SK-N-MC (cell line): ENCODE data around the gene MAN2B2.

Experiments used
- DNase-seq: peaks from one replicate; pipeline ENCODE4 v3.0.0-alpha.2; 2011; ENCODE audit warnings: low read depth, low spot score
- H3K27ac ChIP-seq: fragments of 200-600 bp; sonication (generic); 2 replicates; pipeline ENCODE4 v1.5.1; 2016; ENCODE audit warnings: mixed run types
- H3K36me3 ChIP-seq: fragments of 200-600 bp; sonication (generic); 2 replicates; pipeline ENCODE4 v1.6.1; 2017; ENCODE audit warnings: antibody characterized with exemption, low read length, mixed read lengths; ENCODE audit not compliant: insufficient read depth
- H3K4me3 ChIP-seq: fragments of 200-600 bp; sonication (generic); 2 replicates; pipeline ENCODE4 v1.5.1; 2016
- H3K9ac ChIP-seq: fragments of 200-600 bp; sonication (generic); 2 replicates; pipeline ENCODE4 v1.8.0; 2017; ENCODE audit warnings: mixed run types, mixed read lengths; ENCODE audit not compliant: insufficient read length
- H3K9me3 ChIP-seq: fragments of 200-600 bp; sonication (generic); 2 replicates; pipeline ENCODE4 v1.6.1; 2017; ENCODE audit warnings: low read depth, mild to moderate bottlenecking, antibody characterized with exemption, low read length, moderate library complexity, mixed read lengths
- EZH2 ChIP-seq: fragments of 200-600 bp; sonication (generic); IDR thresholded peaks from one replicate; pipeline ENCODE4 v1.6.1; 2017; ENCODE audit warnings: antibody characterized with exemption
- FOXP2 ChIP-seq: optimal IDR thresholded peaks from 2 replicates; pipeline ENCODE3; 2011; ENCODE audit warnings: mild to moderate bottlenecking, moderate library complexity; ENCODE audit not compliant: insufficient read depth; ENCODE audit errors: extremely low read length, control extremely low read depth
- POLR2AphosphoS5 ChIP-seq: IDR thresholded peaks from 2 replicates; pipeline ENCODE4 v1.6.1; 2012; ENCODE audit warnings: mild to moderate bottlenecking, low read depth, low read length, borderline replicate concordance

The MAN2B2 gene

GRCh38 chr4:6549890-6550620 is 24.9 kb upstream of the MAN2B2 start:
- Histone ChIP-seq H3K27ac (no peak overlapping the region), H3K4me3 (no peak overlapping the region), H3K9ac (no peak overlapping the region), H3K9me3 (no peaks in the 10 kb centered on the region), H3K36me3 (no peaks in the 10 kb centered on the region)
- TF ChIP-seq POLR2AphosphoS5 = no peak
- no peak for TF ChIP-seq EZH2
- TF ChIP-seq FOXP2 = no peak
- no peak for DNase-seq

- DNase-seq = no peak
- TF ChIP-seq POLR2AphosphoS5 (no peak), FOXP2 (no peak), EZH2 (no peak)
- no peak overlapping the region for H3K9ac ChIP-seq
Measured at GRCh38 chr4:6550821-6551220, 24.2 kb upstream of the MAN2B2 start.

GRCh38 chr4:6551660-6552059 is 23.3 kb upstream of the MAN2B2 start:
- TF ChIP-seq EZH2 (no peak), POLR2AphosphoS5 (no peak), FOXP2 (no peak)

More at GRCh38 chr4:6550821-6551220, 24.2 kb upstream of the MAN2B2 start:
- Histone ChIP-seq H3K36me3 (no peaks in the 10 kb centered on the region), H3K4me3 (no peak overlapping the region), H3K27ac (no peak overlapping the region), H3K9me3 (no peaks in the 10 kb centered on the region)

GRCh38 chr4:6555519-6555918 is 19.5 kb upstream of the MAN2B2 start:
- H3K27ac ChIP-seq = no peak overlapping the region
- no peak for TF ChIP-seq EZH2
- no peak for TF ChIP-seq FOXP2
- no peak for TF ChIP-seq POLR2AphosphoS5
- no peaks in the 10 kb centered on the region for H3K9me3 ChIP-seq
- H3K9ac ChIP-seq = no peak overlapping the region
- no peaks in the 10 kb centered on the region for H3K36me3 ChIP-seq
- no peak overlapping the region for H3K4me3 ChIP-seq
- no peak for DNase-seq

More at GRCh38 chr4:6551660-6552059, 23.3 kb upstream of the MAN2B2 start:
- DNase-seq = no peak
- Histone ChIP-seq H3K9ac (no peak overlapping the region), H3K36me3 (no peaks in the 10 kb centered on the region), H3K27ac (no peak overlapping the region), H3K4me3 (no peak overlapping the region), H3K9me3 (no peaks in the 10 kb centered on the region)

- Histone ChIP-seq H3K9me3 (no peaks in the 10 kb centered on the region), H3K9ac (no peak overlapping the region), H3K27ac (no peak overlapping the region), H3K36me3 (no peaks in the 10 kb centered on the region), H3K4me3 (no peak overlapping the region)
- no peak for TF ChIP-seq FOXP2
- TF ChIP-seq POLR2AphosphoS5 = no peak
- no peak for TF ChIP-seq EZH2
- DNase-seq = no peak
Measured at GRCh38 chr4:6556263-6556662, 18.7 kb upstream of the MAN2B2 start.

- no peak for DNase-seq
- Histone ChIP-seq H3K9ac (no peak overlapping the region), H3K27ac (no peak overlapping the region), H3K4me3 (no peak overlapping the region), H3K36me3 (no peaks in the 10 kb centered on the region), H3K9me3 (no peaks in the 10 kb centered on the region)
- no peak for TF ChIP-seq FOXP2
- no peak for TF ChIP-seq EZH2
- no peak for TF ChIP-seq POLR2AphosphoS5
Measured at GRCh38 chr4:6557185-6557584, 17.8 kb upstream of the MAN2B2 start.

- DNase-seq = no peak
- no peak overlapping the region for H3K27ac ChIP-seq
- no peaks in the 10 kb centered on the region for H3K36me3 ChIP-seq
- H3K9ac ChIP-seq = no peak overlapping the region
- no peaks in the 10 kb centered on the region for H3K9me3 ChIP-seq
- no peak for TF ChIP-seq POLR2AphosphoS5
- no peak for TF ChIP-seq EZH2
- TF ChIP-seq FOXP2 = no peak
- no peak overlapping the region for H3K4me3 ChIP-seq
Measured at GRCh38 chr4:6557856-6558255, 17.1 kb upstream of the MAN2B2 start.

GRCh38 chr4:6560416-6561172 is 14.4 kb upstream of the MAN2B2 start:
- H3K9ac ChIP-seq = no peak overlapping the region
- no peak overlapping the region for H3K4me3 ChIP-seq
- no peak overlapping the region for H3K27ac ChIP-seq
- TF ChIP-seq EZH2 (no peak), POLR2AphosphoS5 (no peak), FOXP2 (no peak)
- no peaks in the 10 kb centered on the region for H3K36me3 ChIP-seq
- DNase-seq = no peak
- no peaks in the 10 kb centered on the region for H3K9me3 ChIP-seq

- no peaks in the 10 kb centered on the region for H3K36me3 ChIP-seq
- H3K4me3 ChIP-seq = no peak overlapping the region
- no peak overlapping the region for H3K9ac ChIP-seq
- TF ChIP-seq EZH2 = no peak
- TF ChIP-seq FOXP2 = no peak
- TF ChIP-seq POLR2AphosphoS5 = no peak
- no peaks in the 10 kb centered on the region for H3K9me3 ChIP-seq
- DNase-seq = no peak
- no peak overlapping the region for H3K27ac ChIP-seq
Measured at GRCh38 chr4:6561173-6561516, 13.8 kb upstream of the MAN2B2 start.
